ENCODE results near the gene CHI3L1. TPM values are rescaled to one million over a fixed set of nuclear protein-coding genes. Genes with fewer than 3 reads are reported as not detected.

CHI3L1 gene
- total and polyA plus RNA-seq, 2 experiments from 2014 or later, result 8.4 to 21.8 TPM

DNA sequence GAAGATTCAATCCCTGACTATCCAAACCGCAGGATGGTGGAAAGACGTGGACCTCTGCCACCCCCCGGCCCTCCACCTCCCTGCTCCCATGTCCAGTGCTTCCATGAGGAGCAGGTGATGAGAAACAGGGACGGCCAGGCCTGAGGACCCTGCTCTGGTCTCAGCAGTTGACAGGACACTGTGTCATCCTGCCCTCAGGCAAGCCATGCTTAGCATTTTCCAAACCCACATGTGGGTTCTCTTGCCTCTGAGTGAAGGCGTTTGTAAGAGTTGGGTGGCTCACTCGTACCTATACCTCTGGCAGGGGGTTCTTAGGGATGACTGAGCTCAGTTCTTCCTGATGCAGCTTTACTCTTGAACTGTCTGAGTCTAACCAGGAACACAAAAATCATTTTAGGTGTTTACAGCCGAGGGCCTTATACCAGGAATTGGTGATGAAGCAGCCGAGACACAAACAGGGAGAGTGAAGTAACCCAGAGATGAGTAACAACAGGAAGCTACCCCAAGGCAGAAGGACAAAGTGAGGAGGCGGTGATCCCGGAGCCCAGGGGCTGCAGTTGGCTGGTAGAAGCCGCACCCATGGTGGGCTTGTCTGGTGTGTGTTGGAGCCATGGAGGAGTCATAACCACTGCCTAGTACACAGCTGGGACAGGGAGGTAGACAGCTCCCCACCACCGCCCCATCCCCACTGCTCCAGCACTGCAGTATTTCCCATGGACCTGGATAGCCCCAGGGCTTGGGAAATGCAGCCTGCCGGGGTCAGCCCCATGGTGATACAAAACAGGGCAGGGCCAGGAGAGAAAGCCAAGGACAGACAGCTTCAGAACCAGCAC is 32.3 kb downstream of the CHI3L1 start:
- H3K9me2 ChIP-seq (replicated peaks; ENCODE audit: insufficient read depth), result no peaks in the 10 kb centered on the region
- no peak overlapping the region for H2AFZ ChIP-seq
- H3K9me3 ChIP-seq (ENCODE audit: low read depth), result no peaks in the 10 kb centered on the region
- H3K4me1 ChIP-seq (ENCODE audit: insufficient read depth), result peaks cover 44% of the 10 kb centered on the region
- WGBS (ENCODE audit: low lambda C conversion rate, missing lambda C conversion rate), result 69% methylated on average over 13 of the region's 13 CpGs
- H3K27ac ChIP-seq, result peak overlapping the region; percentile 61
- H4K20me1 ChIP-seq (ENCODE audit: insufficient read depth, poor library complexity, severe bottlenecking), result no peaks in the 10 kb centered on the region
- DNase-seq (ENCODE audit: low spot score), result no peak
- TF ChIP-seq EZH2 (IDR thresholded peaks at IDR 0.05; ENCODE audit: borderline replicate concordance), result no peak
- TF ChIP-seq CTCF (IDR thresholded peaks at IDR 0.05; ENCODE audit: poor library complexity), result no peak
- no peak for TF ChIP-seq EZH2phosphoT487 (IDR thresholded peaks at IDR 0.05; ENCODE audit: low read depth, severe bottlenecking, unreplicated experiment)
- no peaks in the 10 kb centered on the region for H3K79me2 ChIP-seq
- no peak overlapping the region for H3K4me2 ChIP-seq
- no peaks in the 10 kb centered on the region for H3K27me3 ChIP-seq
- H3K4me3 ChIP-seq, result no peak overlapping the region
- no peaks in the 10 kb centered on the region for H3K36me3 ChIP-seq (replicated peaks; ENCODE audit: insufficient read depth, low read depth)

- Histone ChIP-seq H2AFZ (no peak overlapping the region), H3K27ac (peak overlapping the region; percentile 61)
These were observed 33.2 kb downstream of the CHI3L1 start for GRCh38 chr1:203153051-203153988.

More at GRCh38 chr1:203153051-203153988, 33.2 kb downstream of the CHI3L1 start:
- H3K4me2 ChIP-seq, result no peak overlapping the region
- no peaks in the 10 kb centered on the region for H3K79me2 ChIP-seq
- H3K4me1 ChIP-seq (ENCODE audit: insufficient read depth), result peaks cover 44% of the 10 kb centered on the region
- H4K20me1 ChIP-seq (ENCODE audit: insufficient read depth, poor library complexity, severe bottlenecking), result no peaks in the 10 kb centered on the region
- no peaks in the 10 kb centered on the region for H3K27me3 ChIP-seq
- no peaks in the 10 kb centered on the region for H3K36me3 ChIP-seq (replicated peaks; ENCODE audit: insufficient read depth, low read depth)
- no peaks in the 10 kb centered on the region for H3K9me2 ChIP-seq (replicated peaks; ENCODE audit: insufficient read depth)
- no peaks in the 10 kb centered on the region for H3K9me3 ChIP-seq (ENCODE audit: low read depth)
- TF ChIP-seq EZH2 (IDR thresholded peaks at IDR 0.05; ENCODE audit: borderline replicate concordance) (no peak), CTCF (IDR thresholded peaks at IDR 0.05; ENCODE audit: poor library complexity) (no peak), EZH2phosphoT487 (IDR thresholded peaks at IDR 0.05; ENCODE audit: low read depth, severe bottlenecking, unreplicated experiment) (no peak)
- no peak overlapping the region for H3K4me3 ChIP-seq
- WGBS (ENCODE audit: low lambda C conversion rate, missing lambda C conversion rate), result 72% methylated on average over 9 of the region's 9 CpGs
- no peak for DNase-seq (ENCODE audit: low spot score)
